ENCODE measurements around the gene EFCAB7. TPM values are rescaled to one million over a fixed set of nuclear protein-coding genes. Genes with fewer than 3 reads are reported as not detected.
A peak's percentile ranks its signal among the peaks of the same experiment; 100 is the strongest.

Gene EFCAB7
- total RNA-seq, 1 experiment from 2014 or later = 8.9 TPM

GRCh38 chr1:63601912-63602311 is 78.6 kb downstream of the EFCAB7 start:
- no peak for DNase-seq (ENCODE audit: low spot score)

- DNase-seq (ENCODE audit: low spot score) = no peak
Measured at GRCh38 chr1:63602629-63603028, 79.3 kb downstream of the EFCAB7 start.

GRCh38 chr1:63603810-63604209 is 80.5 kb downstream of the EFCAB7 start:
- DNase-seq (ENCODE audit: low spot score) = no peak

- DNase-seq (ENCODE audit: low spot score) = no peak
Measured at GRCh38 chr1:63607322-63607721, 84.0 kb downstream of the EFCAB7 start.

GRCh38 chr1:63611231-63611630 is 87.9 kb downstream of the EFCAB7 start:
- DNase-seq (ENCODE audit: low spot score) = no peak

- DNase-seq (ENCODE audit: low spot score) = no peak
Measured at GRCh38 chr1:63612564-63612963, 89.2 kb downstream of the EFCAB7 start.

- DNase-seq (ENCODE audit: low spot score) = no peak
Measured at GRCh38 chr1:63612971-63613370, 89.6 kb downstream of the EFCAB7 start.

- DNase-seq (ENCODE audit: low spot score) = peak; percentile 62
Measured at GRCh38 chr1:63615768-63616420, 92.6 kb downstream of the EFCAB7 start.

GRCh38 chr1:63617450-63617849 is 94.1 kb downstream of the EFCAB7 start:
- DNase-seq (ENCODE audit: low spot score) = no peak

- DNase-seq (ENCODE audit: low spot score) = no peak
Measured at GRCh38 chr1:63618011-63618410, 94.7 kb downstream of the EFCAB7 start.

GRCh38 chr1:63619558-63619957 is 96.2 kb downstream of the EFCAB7 start:
- no peak for DNase-seq (ENCODE audit: low spot score)

- DNase-seq (ENCODE audit: low spot score) = no peak
Measured at GRCh38 chr1:63620671-63621070, 97.3 kb downstream of the EFCAB7 start.

GRCh38 chr1:63621075-63621474 is 97.8 kb downstream of the EFCAB7 start:
- no peak for DNase-seq (ENCODE audit: low spot score)

- DNase-seq (ENCODE audit: low spot score) = no peak
Measured at GRCh38 chr1:63621698-63622097, 98.4 kb downstream of the EFCAB7 start.

Other genes with a start within 250 kb of the EFCAB7 start
- 0.06 and 0.53 TPM in 2 replicates for gene FOXD3, start 201.0 kb upstream of the EFCAB7 start, total RNA-seq (2014; rRNA removed; shearing (Covaris generic))
- gene ALG6, start 155.9 kb upstream of the EFCAB7 start, total RNA-seq (2014; rRNA removed; shearing (Covaris generic)) = 33.9 and 42.3 TPM in 2 replicates
- gene ITGB3BP, start 300 bp upstream of the EFCAB7 start, total RNA-seq (2014; rRNA removed; shearing (Covaris generic)) = 47.6 and 49.1 TPM in 2 replicates
- 84.0 and 93.6 TPM in 2 replicates for gene PGM1, start 69.9 kb downstream of the EFCAB7 start, total RNA-seq (2014; rRNA removed; shearing (Covaris generic))

Measured in H4 (cell line).